HCT116 (cell line): ENCODE results near the gene ERGIC1.

Experiments
- EZH2 ChIP-seq: fragments of 200-600 bp; sonication (generic); IDR thresholded peaks from 2 replicates; pipeline ENCODE4 v1.6.1; 2017; ENCODE audit warnings: antibody characterized with exemption, mixed run types
- FOSL1 ChIP-seq: IDR thresholded peaks from 2 replicates; pipeline ENCODE4 v1.6.1; 2012; ENCODE audit warnings: low read depth
- SIN3A ChIP-seq: IDR thresholded peaks from 2 replicates; pipeline ENCODE4 v1.6.1; 2012; ENCODE audit warnings: low read depth
- ZNF274 ChIP-seq: fragments of 200-500 bp; sonication (Bioruptor generic); IDR thresholded peaks from 2 replicates; pipeline ENCODE4 v1.6.1; 2014; ENCODE audit warnings: mild to moderate bottlenecking, low read depth, low read length, inconsistent platforms

GRCh38 chr5:172898843-172899369 is 64.9 kb downstream of the ERGIC1 start:
- no peak for TF ChIP-seq SIN3A
- no peak for TF ChIP-seq FOSL1
- TF ChIP-seq EZH2: no peak
- no peak for TF ChIP-seq ZNF274
